Measurements from ENCODE around the gene PLXNB1. TPM values are rescaled to one million over a fixed set of nuclear protein-coding genes. Genes with fewer than 3 reads are reported as not detected.
A peak's percentile ranks its signal among the peaks of the same experiment; 100 is the strongest.
"Not testable (repeated sequence)": the region's sequence is repeated elsewhere in the genome, so short reads cannot be mapped to it uniquely, and the experiment has no call there.

Gene PLXNB1
- total RNA-seq, 1 donor from 2014 or later, result 40.0 TPM

DNA sequence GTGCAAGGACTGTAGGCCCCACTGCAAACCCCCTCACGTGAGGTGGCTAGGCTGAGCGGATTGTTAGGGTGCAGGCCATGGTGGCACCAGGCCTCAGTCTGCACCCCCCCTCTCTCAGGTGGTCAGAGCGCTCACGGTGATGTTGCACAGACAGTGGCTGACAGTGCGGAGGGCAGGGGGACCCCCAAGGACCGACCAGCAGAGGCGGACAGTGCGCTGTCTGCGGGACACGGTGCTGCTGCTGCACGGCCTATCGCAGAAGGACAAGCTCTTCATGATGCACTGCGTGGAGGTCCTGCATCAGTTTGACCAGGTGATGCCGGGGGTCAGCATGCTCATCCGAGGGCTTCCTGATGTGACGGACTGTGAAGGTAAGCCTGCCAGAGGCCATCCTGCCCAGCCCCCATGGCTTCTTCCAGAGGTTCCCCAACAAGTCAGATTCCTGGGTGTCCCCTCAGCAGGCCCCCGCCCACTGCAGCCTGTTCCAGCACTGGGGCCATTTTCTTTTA is 34.9 kb upstream of the PLXNB1 start:
- no peak for DNase-seq (ENCODE audit: low spot score)

DNA sequence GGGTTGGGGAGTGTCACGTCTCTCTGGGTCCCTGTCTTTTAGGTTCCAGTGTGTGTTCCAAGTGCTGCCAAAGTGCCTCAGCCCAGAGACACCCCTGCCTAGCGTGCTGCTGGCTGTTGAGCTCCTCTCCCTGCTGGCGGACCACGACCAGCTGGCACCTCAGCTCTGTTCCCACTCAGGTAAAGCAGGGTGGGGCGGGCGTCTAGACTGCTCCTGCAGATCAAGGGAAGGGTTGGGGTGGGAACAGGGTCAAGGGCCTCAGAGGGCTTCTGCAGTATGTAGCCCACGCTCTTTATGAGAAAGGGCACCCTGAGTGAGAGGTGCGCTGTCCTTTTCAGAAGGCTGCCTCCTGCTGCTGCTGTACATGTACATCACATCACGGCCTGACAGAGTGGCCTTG is 33.8 kb upstream of the PLXNB1 start:
- no peak for DNase-seq (ENCODE audit: low spot score)

DNA sequence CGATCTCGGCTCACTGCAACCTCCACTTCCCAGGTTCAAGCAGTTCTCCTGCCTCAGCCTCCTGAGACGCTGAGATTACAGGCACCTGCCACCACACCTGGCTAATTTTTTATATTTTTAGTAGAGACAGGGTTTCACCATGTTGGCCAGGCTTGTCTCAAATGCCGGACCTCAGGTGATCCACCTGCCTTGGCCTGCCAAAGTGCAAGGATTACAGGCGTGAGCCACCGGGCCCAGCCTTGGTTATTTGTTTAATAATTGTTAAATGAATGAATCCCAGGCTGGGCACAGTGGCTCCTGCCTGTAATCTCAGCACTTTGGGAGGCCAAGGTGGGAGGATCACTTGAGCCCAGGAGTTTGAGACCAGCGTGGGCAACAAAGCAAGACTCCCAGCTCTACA is 31.9 kb upstream of the PLXNB1 start:
- not testable (repeated sequence) for DNase-seq (ENCODE audit: low spot score)

DNA sequence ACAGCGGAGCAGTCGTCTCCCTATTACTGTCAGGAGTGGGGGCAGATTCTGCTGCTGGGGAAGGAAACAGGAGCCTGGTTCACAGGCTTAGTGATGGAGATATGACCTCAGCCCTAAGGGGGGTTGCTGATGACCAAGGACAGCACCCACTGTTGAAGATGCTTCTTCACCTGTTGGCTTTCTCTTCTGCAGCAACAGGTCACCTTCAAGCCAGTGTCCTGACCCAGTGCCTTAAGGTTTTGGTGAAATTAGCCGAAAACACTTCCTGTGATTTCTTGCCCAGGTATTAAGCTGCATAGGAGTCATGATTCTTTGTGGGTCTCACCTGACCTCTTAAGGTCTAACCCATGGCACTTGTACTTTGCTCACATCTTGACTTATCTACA is 30.6 kb upstream of the PLXNB1 start:
- no peak for DNase-seq (ENCODE audit: low spot score)

DNA sequence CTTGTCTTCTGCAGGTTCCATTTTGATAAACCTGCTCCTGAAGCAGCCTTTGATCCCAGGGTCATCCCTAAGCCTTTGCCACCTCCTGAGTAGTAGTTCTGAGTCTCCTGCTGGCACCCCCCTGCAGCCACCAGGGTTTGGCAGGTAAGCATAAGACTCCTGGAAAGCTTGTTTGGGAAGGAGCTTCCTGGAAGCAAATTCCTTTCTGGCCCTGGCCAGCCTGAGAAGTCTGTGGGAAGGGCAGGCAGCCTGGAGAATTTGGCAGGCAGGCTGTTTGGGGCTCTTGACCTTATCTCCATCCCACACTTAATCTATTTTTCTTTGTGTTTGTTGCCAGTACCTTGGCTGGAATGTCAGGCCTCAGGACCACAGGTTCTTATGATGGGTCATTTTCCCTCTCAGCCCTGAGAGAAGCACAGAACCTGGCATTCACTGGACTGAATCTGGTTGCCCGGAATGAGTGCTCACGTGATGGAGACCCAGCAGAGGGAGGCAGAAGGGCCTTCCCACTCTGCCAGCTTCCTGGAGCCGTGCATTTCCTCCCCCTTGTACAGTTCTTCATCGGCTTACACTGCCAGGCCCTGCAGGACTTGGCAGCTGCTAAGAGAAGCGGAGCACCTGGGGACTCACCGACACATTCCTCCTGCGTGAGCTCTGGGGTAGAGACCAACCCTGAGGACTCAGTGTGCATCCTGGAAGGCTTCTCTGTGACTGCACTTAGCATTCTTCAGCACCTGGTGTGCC is 30.1 kb upstream of the PLXNB1 start:
- no peak for DNase-seq (ENCODE audit: low spot score)

DNA sequence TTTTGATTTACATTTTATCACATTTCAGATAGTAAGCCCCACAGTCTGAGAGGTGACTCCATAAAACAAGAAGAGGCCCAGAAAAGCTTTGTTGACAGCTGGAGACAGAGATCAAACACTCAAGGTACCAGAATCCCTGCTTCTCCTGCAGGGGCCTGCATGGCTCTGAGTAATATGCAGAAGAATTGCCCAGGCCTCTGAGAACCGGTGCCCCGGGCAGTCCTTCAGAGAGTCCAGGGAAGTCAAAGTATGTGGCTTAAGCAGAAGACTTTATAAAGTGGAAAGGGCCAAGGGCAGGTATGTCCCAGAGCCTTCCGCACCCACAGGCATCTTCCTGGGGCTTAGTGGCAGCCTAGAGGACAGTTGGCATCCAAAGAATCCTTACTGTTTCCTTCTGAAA is 29.4 kb upstream of the PLXNB1 start:
- DNase-seq (ENCODE audit: low spot score), result no peak

DNA sequence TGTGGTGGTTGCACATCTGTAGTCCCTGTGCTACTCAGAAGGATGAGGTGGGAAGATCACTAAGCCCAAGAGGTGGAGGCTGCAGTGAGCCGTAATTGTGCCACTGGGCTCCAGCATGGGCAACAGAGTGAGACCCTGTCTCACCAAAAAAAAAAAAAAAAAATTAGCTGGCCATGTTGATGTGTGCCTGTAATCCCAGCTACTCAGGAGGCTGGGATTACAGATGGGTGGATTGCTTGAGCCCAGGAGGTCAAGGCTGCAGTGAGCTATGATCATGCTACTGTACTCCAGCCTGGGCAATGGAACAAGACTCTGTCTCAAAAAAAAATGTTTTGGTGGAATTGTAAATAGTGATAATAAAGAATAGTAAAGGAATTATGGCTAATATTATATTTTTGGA is 26.6 kb upstream of the PLXNB1 start:
- DNase-seq (ENCODE audit: low spot score), result no peak

DNA sequence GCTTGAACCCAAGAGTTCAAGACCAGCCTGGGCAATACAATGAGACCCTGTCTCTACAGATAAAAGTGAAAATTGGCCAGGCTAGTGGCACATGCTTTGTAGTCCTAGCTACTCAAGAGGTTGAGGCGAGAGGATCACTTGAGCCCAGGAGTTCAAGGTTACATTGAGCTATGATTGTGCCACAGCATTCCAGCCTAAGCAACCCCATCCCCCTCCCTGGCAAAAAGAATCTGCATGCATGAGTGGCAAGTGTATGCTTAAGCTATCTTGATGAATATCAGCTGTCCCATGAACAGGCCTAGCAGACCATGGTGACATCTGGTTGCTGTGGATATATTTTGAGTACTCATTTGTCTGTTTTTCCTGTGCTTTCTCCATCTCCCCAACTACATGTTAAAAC is 21.4 kb upstream of the PLXNB1 start:
- no peak for DNase-seq (ENCODE audit: low spot score)

DNA sequence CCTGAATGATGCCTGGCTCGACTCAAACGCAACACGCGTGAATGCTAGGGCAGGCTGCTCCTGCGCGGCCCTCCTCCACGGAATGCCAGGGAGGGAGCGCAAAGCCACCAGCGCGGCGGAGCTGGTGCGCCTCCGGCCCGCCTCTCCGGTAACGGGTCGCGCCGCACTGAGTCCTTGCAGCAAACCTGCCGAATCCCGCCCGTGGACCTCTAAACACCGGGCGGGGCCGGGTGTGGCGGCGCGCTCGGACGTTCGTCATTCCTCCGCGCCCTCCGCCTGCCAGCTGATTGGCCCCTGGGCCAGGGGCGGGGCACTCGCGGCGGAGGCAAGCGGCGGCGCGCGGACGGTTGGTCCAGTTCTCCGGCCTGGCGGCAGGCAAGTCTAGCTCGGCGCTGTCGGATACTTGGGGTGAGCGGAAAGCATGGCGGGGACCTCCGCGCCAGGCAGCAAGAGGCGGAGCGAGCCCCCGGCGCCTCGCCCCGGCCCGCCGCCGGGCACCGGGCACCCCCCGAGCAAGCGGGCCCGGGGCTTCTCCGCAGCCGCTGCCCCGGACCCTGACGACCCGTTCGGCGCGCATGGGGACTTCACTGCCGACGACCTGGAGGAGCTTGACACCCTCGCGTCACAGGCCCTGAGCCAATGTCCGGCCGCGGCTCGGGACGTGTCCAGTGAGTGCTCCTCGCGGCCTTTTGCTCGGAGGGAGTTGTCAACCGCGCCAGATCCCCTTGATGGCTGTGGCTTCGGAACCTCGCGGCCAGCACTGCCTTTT is 16.7 kb upstream of the PLXNB1 start, which contains the start of gene ATRIP:
TSS of gene ATRIP (plus strand) at position 313 of the 769 bp plus-strand sequence. CDS start at position 422, 109 bp downstream.
- peak; percentile 98 for DNase-seq (ENCODE audit: low spot score)

DNA sequence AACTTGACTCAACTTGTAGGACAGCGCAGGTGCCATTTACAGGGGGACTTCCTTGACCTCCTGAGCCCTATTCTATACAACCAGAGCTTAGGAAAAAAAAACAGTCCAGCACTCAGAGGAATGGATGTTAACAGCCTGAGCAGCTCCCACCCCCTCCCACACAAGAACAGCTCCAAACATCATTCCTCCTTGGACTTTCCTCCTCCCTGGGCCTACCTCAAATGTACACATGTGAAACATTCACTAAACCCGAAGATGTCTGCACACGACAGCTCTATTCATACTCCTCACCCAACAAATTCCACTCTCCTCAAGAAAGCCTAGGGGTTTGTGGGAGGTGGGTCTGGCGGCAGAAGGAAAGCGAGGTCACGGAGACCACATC is 16.1 kb upstream of the PLXNB1 start:
- no peak for DNase-seq (ENCODE audit: low spot score)

DNA sequence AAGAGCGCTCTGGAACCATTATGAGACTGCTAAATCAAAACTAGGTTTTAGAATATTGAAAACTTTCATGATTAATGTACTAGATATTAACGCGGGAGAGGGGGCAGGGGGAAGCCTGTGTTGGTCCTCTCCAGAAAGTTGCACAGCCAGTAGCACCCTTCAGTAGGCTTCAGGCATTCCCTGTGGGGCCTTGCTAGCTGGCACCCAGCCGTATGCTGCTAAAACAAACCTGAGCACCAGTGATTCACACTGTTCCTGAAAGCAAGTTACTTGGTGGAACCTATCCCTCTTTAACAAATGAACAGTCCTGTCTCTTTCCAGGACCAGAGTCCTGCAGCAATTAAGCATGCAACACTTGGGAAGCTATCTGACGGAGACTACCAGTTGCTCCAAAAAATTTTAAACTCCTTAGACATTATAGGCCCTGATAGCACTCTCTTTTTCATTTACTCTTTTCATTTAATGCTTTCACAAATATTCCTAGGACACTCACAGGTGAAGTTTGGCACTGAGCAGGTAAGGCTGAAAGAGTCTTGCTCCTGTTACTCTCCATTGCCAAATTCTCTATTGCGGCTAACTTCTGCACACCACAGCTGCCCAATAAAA is 15.5 kb upstream of the PLXNB1 start:
- no peak for DNase-seq (ENCODE audit: low spot score)

DNA sequence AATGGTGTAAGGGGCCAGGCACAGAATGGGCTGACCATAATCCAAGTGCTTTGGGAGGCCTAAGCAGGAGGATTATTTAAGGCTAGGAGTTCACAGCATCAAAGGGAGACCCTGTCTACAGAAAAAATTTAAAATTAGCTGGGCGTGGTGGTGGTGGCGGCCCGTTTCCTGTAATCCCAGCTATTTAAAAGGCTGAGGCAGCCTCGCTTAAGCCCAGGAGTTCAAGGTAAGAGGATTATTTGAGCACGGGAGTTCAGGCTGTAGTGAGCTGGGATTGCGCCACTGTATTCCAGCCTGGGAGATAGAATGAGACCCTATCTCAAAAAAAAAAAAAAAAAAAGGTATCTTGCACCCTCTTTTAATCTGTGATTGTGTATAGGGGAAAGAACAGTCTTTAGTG is 12.1 kb upstream of the PLXNB1 start:
- no peak for DNase-seq (ENCODE audit: low spot score)

DNA sequence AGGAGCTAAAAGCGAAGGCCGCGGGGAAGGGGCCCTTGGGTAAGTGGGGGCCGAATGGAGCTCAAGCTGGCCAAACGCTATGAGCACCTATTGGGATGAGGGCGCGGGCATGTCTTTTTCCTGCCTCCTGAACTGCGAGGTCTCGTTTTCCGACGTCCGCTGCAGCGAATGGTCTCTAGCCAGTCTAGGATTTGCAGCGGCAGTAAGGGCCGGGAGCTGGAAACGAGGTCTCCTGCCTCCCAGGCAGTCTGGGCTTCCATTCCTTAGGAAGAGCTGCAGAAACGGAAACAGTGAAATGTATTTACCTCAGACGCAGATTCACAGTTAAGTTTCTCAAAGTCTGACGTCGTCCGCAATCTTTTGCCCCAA is 10.7 kb upstream of the PLXNB1 start:
- no peak for DNase-seq (ENCODE audit: low spot score)

DNA sequence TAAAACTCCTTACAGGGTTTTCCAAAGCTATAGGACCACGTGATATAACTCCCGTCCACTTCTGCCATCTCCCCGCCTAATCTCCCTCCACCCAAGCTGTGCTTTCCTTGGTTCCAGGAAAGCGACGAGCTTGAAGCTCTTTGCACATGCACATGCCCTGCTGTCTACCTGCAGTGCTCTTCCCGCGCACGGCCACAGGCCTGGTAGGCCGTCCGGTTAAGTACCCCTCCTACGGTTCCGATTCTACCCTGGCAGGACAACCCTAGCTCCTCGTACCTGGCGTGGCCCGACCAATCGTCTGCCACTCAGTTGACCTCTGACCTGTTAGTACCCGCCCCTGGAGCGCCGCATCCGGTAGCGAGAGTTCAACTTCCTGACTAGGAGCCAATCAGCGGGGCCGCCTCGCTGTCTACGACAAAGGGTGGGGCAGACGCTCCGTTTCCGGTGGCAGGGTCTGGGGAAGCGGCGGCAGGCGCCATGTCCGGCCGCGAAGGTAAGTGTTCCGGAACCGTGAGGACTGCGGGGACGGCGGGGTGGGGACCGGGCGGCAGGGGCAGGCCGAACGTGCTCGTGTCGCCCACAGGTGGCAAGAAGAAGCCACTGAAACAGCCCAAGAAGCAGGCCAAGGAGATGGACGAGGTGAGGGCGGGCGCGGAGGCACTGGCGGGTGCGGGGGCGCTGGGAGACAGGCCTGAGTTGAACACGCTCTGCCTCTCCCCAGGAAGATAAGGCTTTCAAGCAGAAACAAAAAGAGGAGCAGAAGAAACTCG is 10.1 kb upstream of the PLXNB1 start, which contains the start of the genes CCDC51 and TMA7:
TSS of gene CCDC51 (minus strand) at position 300 of the 770 bp plus-strand sequence. CDS start 4,991 bp downstream, outside the sequence.
TSS of gene TMA7 (plus strand) at position 438 of the 770 bp plus-strand sequence. CDS start at position 478, 40 bp downstream.
- peak; percentile 100 for DNase-seq (ENCODE audit: low spot score)

DNA sequence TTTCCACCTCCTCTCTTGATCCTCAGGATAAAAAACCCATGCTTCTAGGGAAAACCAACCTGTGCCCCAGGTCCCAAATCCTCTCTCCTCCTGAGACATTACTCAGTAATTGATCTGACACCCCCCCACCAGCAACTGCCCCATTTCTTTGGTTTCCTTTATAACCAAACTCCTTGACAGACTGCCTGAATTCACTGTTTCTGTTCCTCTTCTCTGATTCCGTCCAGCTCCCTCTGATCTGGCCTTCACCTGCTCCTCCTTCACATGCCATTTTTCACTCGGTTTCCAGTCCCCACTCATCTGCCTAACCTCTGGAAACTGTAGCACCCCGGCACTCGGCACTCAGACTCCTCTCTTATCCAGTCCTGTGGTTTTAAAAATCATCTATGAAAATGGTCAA is 7.9 kb upstream of the PLXNB1 start:
- no peak for DNase-seq (ENCODE audit: low spot score)

DNA sequence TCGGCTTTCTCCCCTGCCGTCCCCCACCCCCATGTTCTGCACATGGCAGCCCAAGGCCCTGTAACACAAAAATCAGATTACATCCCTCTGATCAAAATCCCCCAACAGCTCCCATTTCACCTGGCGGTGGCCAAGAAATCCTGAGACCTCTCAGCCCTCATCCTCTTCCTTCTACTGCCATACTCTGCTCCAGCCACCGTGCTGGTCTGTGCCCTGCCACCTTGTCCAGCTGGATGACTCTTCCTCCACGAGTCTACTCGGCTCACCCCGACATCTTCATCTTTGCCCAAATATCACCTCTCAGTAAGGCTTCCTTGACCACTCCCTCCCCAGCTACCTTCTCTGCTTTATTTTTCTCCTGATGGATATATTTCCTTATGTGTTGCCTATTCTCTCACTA is 7.0 kb upstream of the PLXNB1 start:
- no peak for DNase-seq (ENCODE audit: low spot score)

DNA sequence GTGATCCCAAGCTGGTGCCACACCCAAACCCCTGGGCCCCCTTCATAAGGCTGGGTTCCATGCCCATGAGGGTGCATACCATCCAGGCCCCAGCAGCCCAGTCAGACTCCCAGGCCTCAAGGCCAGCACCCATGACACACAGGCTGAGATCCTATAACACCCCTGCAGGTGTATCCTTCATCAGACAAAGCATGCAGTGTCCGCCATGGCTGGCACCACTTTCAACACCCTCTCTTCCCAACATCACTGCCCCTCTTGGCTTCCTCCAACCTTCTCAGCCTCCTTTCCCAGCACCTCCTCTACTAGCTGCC is 6.5 kb upstream of the PLXNB1 start:
- DNase-seq (ENCODE audit: low spot score), result no peak

DNA sequence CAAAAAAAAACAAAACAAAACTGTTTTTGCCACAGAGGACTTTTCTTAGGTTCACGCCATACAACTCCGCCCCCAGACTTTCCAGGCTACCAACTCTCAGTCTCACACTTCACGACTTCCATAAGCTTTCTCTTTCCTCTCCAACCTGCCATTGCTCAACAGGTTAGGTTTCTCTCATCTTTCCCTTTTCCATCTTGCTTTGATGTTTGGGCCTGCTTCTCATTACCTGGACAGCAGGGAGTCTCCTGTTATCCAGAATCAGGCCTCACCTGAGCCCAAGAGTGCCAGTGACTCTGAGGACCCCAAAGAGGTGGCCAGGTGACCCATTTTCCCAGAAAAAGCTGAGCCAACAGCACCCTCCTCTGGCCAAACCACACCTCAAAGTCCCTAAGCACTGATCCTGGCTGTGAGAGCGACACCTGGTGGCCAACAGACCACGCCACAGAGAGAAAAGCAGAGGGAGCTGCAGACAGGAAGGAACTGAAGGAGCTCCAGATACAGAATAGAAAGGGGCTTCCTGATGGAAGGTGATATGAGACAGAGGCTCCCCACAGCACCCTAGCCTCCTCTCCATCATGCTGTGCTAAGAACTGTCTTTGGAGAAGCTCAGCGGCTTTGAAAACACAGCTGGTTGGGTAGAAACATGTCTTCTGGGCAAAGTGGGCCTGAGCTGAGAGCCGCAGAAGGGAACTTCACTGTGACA is 6.0 kb upstream of the PLXNB1 start:
- no peak for DNase-seq (ENCODE audit: low spot score)

DNA sequence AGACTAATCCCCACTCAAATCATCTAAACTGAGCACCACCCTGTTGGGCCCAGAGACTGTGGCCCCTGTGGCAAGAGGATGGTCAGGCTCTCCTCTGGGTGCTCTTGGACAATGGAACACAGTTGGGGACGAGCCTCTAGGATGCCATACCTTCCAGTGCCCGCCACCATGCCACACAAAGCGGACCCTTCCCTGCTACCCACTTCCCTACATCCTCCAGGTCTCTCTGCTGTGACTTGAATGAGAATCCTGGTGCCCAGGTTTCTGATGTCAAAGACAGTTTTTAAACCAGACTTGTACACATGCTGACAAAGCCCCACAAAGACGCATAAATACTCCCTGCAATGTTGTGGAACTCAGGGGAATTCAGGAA is 5.3 kb upstream of the PLXNB1 start:
- no peak for DNase-seq (ENCODE audit: low spot score)

DNA sequence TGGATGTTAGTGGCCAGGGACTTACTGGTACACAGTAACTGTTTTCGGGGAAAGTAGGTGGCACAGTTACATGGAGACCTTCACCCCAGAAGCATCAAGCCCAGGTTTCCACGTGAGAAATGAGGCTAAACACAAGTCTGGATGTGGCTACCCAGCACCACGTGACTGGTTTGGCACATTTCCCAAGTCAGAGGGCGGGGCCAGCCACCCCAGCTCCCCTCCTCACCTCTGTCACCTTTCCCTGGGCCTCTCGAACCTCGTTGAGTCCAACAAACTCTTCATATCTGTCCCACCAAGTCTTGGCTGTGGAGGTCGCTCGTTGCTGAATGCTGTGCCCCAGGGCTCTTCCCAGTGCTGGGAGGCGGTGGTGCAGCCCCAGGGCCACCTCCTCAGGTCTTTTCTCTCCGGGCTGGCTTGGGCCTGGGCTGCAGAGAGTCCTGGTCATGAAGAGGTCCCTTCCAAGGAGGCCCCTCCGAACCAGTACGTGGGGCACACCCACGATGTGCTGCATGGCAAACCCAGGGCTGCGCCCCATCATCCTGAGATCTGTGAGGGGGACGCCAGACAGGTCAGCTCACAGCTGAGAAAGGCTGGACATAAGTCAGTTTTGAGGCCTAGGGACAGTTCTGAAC is 4.8 kb upstream of the PLXNB1 start:
- DNase-seq (ENCODE audit: low spot score), result no peak
